ENCODE measurements around the gene TSKU.

- TF ChIP-seq, protein P1, sequence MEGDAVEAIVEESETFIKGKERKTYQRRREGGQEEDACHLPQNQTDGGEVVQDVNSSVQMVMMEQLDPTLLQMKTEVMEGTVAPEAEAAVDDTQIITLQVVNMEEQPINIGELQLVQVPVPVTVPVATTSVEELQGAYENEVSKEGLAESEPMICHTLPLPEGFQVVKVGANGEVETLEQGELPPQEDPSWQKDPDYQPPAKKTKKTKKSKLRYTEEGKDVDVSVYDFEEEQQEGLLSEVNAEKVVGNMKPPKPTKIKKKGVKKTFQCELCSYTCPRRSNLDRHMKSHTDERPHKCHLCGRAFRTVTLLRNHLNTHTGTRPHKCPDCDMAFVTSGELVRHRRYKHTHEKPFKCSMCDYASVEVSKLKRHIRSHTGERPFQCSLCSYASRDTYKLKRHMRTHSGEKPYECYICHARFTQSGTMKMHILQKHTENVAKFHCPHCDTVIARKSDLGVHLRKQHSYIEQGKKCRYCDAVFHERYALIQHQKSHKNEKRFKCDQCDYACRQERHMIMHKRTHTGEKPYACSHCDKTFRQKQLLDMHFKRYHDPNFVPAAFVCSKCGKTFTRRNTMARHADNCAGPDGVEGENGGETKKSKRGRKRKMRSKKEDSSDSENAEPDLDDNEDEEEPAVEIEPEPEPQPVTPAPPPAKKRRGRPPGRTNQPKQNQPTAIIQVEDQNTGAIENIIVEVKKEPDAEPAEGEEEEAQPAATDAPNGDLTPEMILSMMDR (IDR thresholded peaks at IDR 0.05), result no peak
- no peak for TF ChIP-seq POLR2AphosphoS5 (IDR thresholded peaks at IDR 0.05; ENCODE audit: insufficient read depth in 1 of 2, low read depth in 1 of 2)
Observed at GRCh38 chr11:76753449-76753848, 29.7 kb upstream of the TSKU start.
